CD4-positive, alpha-beta T cell (primary cell): ENCODE measurements around the gene GRN. TPM values are rescaled to one million over a fixed set of nuclear protein-coding genes. Genes with fewer than 3 reads are reported as not detected.
A peak's percentile ranks its signal among the peaks of the same experiment; 100 is the strongest.

Experiments used
- ATAC-seq: fragments of 200-7000 bp; cut with Tn5 transposase; one replicate; pipeline ENCODE4 v1.10.0; 2022; ENCODE audit warnings: mild to moderate bottlenecking; ENCODE audit not compliant: poor library complexity
- CTCF ChIA-PET: fragments of 350-600 bp; sonication (Branson Sonifier 250); formaldehyde crosslinking; loops from one replicate; lab custom pipeline; 2021; ENCODE audit warnings: antibody characterized with exemption, inconsistent platforms; lab: Charles Lee
- POLR2A ChIA-PET: fragments of 350-600 bp; sonication (Branson Sonifier 250); formaldehyde crosslinking; loops from one replicate; lab custom pipeline; 2021; ENCODE audit warnings: antibody characterized with exemption, inconsistent platforms; lab: Charles Lee
- DNase-seq, 14 experiments: peaks; one replicate each; pipeline ENCODE4 v3.0.0-alpha.2; 2013 to 2020; ENCODE audit warnings: mixed read lengths in 2 of 14
- H3K27ac ChIP-seq, 2 donors: one replicate each; pipeline versions ENCODE4 v1.5.1 to v1.7.0; 2013; ENCODE audit warnings: low read length in 2 of 2, low read depth in 1 of 2, mild to moderate bottlenecking in 1 of 2
- H3K27me3 ChIP-seq, 2 experiments: 1 replicate in 1 of 2; 2 replicates in 1 of 2; pipeline versions ENCODE4 v1.6.1 to v1.7.0; 2013; ENCODE audit warnings: low read length in 2 of 2, control low read depth in 1 of 2, mild to moderate bottlenecking in 1 of 2, moderate library complexity in 1 of 2; ENCODE audit not compliant: insufficient read depth in 2 of 2, control insufficient read depth in 1 of 2
- H3K36me3 ChIP-seq: one replicate; pipeline ENCODE4 v1.6.1; 2013; ENCODE audit warnings: low read length, control low read depth; ENCODE audit not compliant: insufficient read depth
- H3K4me1 ChIP-seq: one replicate; pipeline ENCODE4 v1.6.1; 2013; ENCODE audit warnings: low read length, control low read depth; ENCODE audit not compliant: insufficient read depth
- H3K4me3 ChIP-seq: one replicate; pipeline ENCODE4 v1.5.1; 2013; ENCODE audit warnings: mild to moderate bottlenecking, low read length, moderate library complexity
- H3K9me3 ChIP-seq, 2 experiments: 1 replicate in 1 of 2; 2 replicates in 1 of 2; pipeline versions ENCODE4 v1.6.1 to v1.7.0; 2013; ENCODE audit warnings: low read length in 2 of 2, mild to moderate bottlenecking in 2 of 2, control low read depth in 1 of 2, moderate library complexity in 1 of 2; ENCODE audit not compliant: control insufficient read depth in 1 of 2, insufficient read depth in 1 of 2
- H3K27ac Mint-ChIP-seq: one replicate; pipeline ENCODE4 v1.8.0; 2020; ENCODE audit warnings: mixed read lengths
- H3K27me3 Mint-ChIP-seq: one replicate; pipeline ENCODE4 v1.8.0; 2021; ENCODE audit warnings: mixed read lengths
- H3K36me3 Mint-ChIP-seq: one replicate; pipeline ENCODE4 v1.8.0; 2021; ENCODE audit warnings: low read depth, mixed read lengths
- H3K4me1 Mint-ChIP-seq: one replicate; pipeline ENCODE4 v1.8.0; 2021; ENCODE audit warnings: low read depth, mixed read lengths
- H3K4me3 Mint-ChIP-seq: one replicate; pipeline ENCODE4 v1.8.0; 2020; ENCODE audit warnings: mild to moderate bottlenecking, mixed read lengths
- H3K9me3 Mint-ChIP-seq: one replicate; pipeline ENCODE4 v1.8.0; 2020; ENCODE audit warnings: mixed read lengths
- intact Hi-C, 2 experiments: fragments of 100-400 bp; cut with DNase I in 1 of 2; cut with micrococcal nuclease in 1 of 2; formaldehyde crosslinking; loops; one replicate each; pipeline versions ENCODE4 v1.15.1 to v1.9.0; 2023 to 2025; cut with DNase I, micrococcal nuclease
- total RNA-seq, 174 experiments: library from RNA in 2 of 174; stranded (reverse) in 2 of 174; gene quantifications; one replicate each; pipeline ENCODE4 v1.2.3 and lab custom pipeline; 2021 to 2026
- TF ChIP-seq, protein P1 (sequence below): fragments of 200-600 bp; IDR thresholded peaks from one replicate; pipeline ENCODE4 v1.8.0; 2022; ENCODE audit warnings: antibody characterized with exemption, mild to moderate bottlenecking

Gene GRN
- total RNA-seq, 2 experiments from 2014 or later = 15.3 to 16.1 TPM

DNA sequence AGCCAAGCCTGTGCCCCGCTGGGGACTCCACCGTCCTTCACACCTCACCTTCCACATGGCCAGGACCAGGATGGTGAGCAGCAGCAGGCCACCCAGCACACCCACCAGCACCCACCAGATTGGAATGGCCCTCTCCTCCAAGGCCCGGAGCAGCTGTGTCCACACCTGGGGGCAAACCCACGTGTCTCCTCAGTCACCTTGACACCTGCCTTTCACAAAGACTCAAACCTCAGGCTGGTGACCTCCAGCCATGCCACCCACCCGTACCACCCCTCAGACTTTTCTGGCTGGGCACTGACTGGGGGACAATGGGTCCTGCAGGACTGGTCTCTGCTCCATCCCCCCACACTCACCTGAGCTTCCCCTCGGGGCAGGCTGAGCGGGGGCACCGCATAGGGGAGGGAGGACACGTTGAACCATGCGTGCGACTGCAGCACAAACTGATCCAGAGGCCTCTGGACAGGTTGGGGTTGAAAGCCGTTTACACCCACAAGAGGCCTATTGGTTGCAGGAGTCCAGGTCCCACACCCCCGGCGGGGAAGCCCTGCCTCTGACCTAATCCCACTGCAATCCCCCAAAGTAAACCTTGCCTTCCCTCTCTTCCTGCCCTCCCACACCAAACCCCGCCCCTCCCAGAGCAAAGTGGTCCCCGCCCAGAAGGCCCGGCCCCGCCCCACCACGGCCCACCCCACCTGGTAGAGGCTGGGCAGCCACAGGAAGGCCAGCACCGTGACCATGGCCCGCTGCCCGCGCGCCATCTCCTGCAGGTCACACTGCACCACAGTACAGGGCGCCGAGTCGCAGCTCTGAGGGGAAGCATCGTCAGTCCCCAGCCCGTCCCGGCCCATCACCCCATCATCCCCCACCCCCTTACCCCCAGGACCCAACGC is 29.4 kb downstream of the GRN start:
- no peaks in the 10 kb centered on the region for H3K9me3 ChIP-seq
- Mint-ChIP-seq H3K27ac (no peak overlapping the region), H3K4me3 (no peak overlapping the region), H3K4me1 (peaks cover 4% of the 10 kb centered on the region), H3K9me3 (no peaks in the 10 kb centered on the region), H3K27me3 (peaks cover 52% of the 10 kb centered on the region), H3K36me3 (no peaks in the 10 kb centered on the region)
- H3K4me3 ChIP-seq = no peak overlapping the region
- H3K36me3 ChIP-seq = no peaks in the 10 kb centered on the region
- DNase-seq (no peak), ATAC-seq (no peak)
- peaks cover 0 to 16% of the 10 kb centered on the region in 2 experiments for H3K27me3 ChIP-seq
- intact Hi-C loops = no loop called here
- POLR2A ChIA-PET = no interaction called here
- no peak overlapping the region for H3K27ac ChIP-seq
- H3K4me1 ChIP-seq = peaks cover 8% of the 10 kb centered on the region
- TF ChIP-seq, protein P1, sequence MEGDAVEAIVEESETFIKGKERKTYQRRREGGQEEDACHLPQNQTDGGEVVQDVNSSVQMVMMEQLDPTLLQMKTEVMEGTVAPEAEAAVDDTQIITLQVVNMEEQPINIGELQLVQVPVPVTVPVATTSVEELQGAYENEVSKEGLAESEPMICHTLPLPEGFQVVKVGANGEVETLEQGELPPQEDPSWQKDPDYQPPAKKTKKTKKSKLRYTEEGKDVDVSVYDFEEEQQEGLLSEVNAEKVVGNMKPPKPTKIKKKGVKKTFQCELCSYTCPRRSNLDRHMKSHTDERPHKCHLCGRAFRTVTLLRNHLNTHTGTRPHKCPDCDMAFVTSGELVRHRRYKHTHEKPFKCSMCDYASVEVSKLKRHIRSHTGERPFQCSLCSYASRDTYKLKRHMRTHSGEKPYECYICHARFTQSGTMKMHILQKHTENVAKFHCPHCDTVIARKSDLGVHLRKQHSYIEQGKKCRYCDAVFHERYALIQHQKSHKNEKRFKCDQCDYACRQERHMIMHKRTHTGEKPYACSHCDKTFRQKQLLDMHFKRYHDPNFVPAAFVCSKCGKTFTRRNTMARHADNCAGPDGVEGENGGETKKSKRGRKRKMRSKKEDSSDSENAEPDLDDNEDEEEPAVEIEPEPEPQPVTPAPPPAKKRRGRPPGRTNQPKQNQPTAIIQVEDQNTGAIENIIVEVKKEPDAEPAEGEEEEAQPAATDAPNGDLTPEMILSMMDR = no peak
- CTCF ChIA-PET = no interaction called here

DNA sequence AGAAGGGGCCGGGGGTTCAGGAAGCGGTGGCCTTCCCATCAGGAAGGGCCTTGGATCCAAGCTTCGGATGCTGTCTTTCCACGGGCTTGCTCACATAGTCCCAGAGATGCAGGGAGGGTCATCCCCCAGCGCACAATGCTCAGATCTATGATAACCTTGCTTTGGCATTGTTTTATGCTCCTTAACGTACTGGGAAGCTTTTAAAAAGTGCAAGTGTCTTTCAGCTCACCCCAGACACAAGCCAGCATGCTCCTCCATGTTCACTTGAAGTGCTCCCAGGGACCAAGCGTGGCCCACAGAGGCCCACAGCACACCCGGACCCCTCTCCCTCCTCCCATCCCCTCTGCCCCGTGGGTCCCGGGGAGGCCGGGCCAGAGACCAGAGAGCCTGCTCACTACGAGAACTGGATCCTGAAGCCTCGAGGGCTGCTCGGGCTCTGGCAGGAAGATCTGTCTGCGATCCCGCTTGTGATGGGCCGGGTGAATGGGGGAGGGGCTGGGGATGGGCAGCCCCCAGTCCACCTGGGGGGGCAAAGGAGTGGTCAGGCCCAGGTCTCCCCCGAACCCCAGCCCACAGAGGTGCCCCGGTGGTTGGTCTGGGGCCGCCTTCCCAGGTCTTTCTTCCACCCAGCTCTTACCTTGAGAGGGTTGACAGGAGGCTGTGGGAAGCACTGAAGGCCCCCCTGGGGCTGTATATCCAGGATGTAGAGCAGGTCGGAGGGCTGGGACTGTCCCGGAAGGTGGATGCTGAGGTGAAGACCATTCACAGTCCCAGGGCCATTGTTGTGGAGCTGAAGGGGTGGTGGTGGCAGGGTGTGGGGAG is 30.3 kb downstream of the GRN start:
- CTCF ChIA-PET = no interaction called here
- TF ChIP-seq, protein P1 = no peak
- Mint-ChIP-seq H3K9me3 (no peaks in the 10 kb centered on the region), H3K4me1 (no peaks in the 10 kb centered on the region), H3K27me3 (peaks cover 47% of the 10 kb centered on the region), H3K36me3 (no peaks in the 10 kb centered on the region), H3K4me3 (no peak overlapping the region), H3K27ac (no peak overlapping the region)
- H3K4me1 ChIP-seq = peaks cover 6% of the 10 kb centered on the region
- DNase-seq = no peak
- intact Hi-C loops = no loop called here
- no peak overlapping the region for H3K27ac ChIP-seq
- H3K4me3 ChIP-seq = no peak overlapping the region
- peaks cover 0 to 15% of the 10 kb centered on the region in 2 experiments for H3K27me3 ChIP-seq
- H3K9me3 ChIP-seq = no peaks in the 10 kb centered on the region
- no peaks in the 10 kb centered on the region for H3K36me3 ChIP-seq
- no peak for ATAC-seq
- POLR2A ChIA-PET = no interaction called here

DNA sequence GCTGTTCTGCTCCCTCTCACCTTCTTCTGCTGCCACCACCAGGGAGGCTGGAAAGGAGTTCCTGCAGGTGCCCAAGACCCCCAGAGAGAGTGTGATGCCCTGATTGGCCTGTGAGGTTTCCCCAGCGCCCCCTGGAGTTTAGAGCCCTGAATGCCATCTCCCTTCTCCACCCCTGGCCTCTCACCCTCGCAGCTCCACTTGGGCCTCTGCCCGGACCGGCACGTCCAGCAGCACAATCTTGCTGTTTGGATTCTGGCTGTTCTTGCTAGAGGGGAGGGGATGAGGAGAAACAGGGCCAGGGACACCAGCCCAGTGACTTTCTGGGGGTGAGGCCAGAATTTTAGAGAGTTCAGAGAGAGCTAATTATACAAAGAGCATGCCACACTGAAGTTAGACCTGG is 31.0 kb downstream of the GRN start:
- no peaks in the 10 kb centered on the region for H3K36me3 ChIP-seq
- TF ChIP-seq, protein P1 = no peak
- Mint-ChIP-seq H3K4me1 (no peaks in the 10 kb centered on the region), H3K36me3 (no peaks in the 10 kb centered on the region), H3K9me3 (no peaks in the 10 kb centered on the region), H3K27me3 (peaks cover 47% of the 10 kb centered on the region), H3K27ac (no peak overlapping the region), H3K4me3 (no peak overlapping the region)
- ATAC-seq (peak; percentile 32), DNase-seq (peak in 1 of 14 experiments; percentile 41)
- ChIA-PET POLR2A (no interaction called here), CTCF (no interaction called here)
- H3K9me3 ChIP-seq = no peaks in the 10 kb centered on the region
- no peak overlapping the region for H3K27ac ChIP-seq
- intact Hi-C loops = no loop called here
- peaks cover 0 to 15% of the 10 kb centered on the region in 2 experiments for H3K27me3 ChIP-seq
- H3K4me3 ChIP-seq = no peak overlapping the region
- peaks cover 6% of the 10 kb centered on the region for H3K4me1 ChIP-seq
